Loucy (cell line): Measurements from ENCODE around the gene TMEM164.

Source experiments
- H2AFZ ChIP-seq: fragments of 200-600 bp; sonication (generic); 2 replicates; pipeline ENCODE4 v1.6.0; 2016; ENCODE audit warnings: antibody characterized with exemption, mild to moderate bottlenecking, low read length, moderate library complexity
- H3F3A ChIP-seq: fragments of 200-600 bp; 2 replicates; pipeline ENCODE4 v1.6.0; 2016; ENCODE audit warnings: antibody characterized with exemption, low read depth, mild to moderate bottlenecking
- H3K27me3 ChIP-seq: fragments of 200-600 bp; sonication (generic); 2 replicates; pipeline ENCODE4 v1.6.1; 2014; ENCODE audit warnings: low read length, mild to moderate bottlenecking; ENCODE audit not compliant: insufficient read depth, poor library complexity, severe bottlenecking
- H3K36me3 ChIP-seq: fragments of 200-600 bp; sonication (generic); 2 replicates; pipeline ENCODE4 v1.6.1; 2016; ENCODE audit warnings: low read length; ENCODE audit not compliant: insufficient read depth
- H3K4me1 ChIP-seq: fragments of 200-600 bp; sonication (generic); 2 replicates; pipeline ENCODE4 v1.5.1; 2014; ENCODE audit warnings: low read length, mild to moderate bottlenecking; ENCODE audit not compliant: insufficient read depth, poor library complexity, severe bottlenecking
- H3K4me2 ChIP-seq: fragments of 200-600 bp; sonication (generic); 2 replicates; pipeline ENCODE4 v1.6.0; 2014; ENCODE audit warnings: antibody characterized with exemption, low read length, low read depth, mild to moderate bottlenecking; ENCODE audit not compliant: poor library complexity, severe bottlenecking
- H3K4me3 ChIP-seq: fragments of 200-600 bp; sonication (generic); 2 replicates; pipeline ENCODE4 v1.5.1; 2014; ENCODE audit warnings: low read length, mild to moderate bottlenecking, mixed read lengths; ENCODE audit not compliant: poor library complexity, severe bottlenecking
- H3K79me2 ChIP-seq: fragments of 200-600 bp; sonication (generic); 2 replicates; pipeline ENCODE4 v1.6.1; 2014; ENCODE audit warnings: low read length; ENCODE audit not compliant: insufficient read depth
- H3K9ac ChIP-seq: fragments of 200-600 bp; sonication (generic); 2 replicates; pipeline ENCODE4 v1.6.0; 2014; ENCODE audit warnings: mild to moderate bottlenecking, low read depth, low read length, moderate library complexity; ENCODE audit not compliant: poor library complexity, severe bottlenecking
- H3K9me2 ChIP-seq: fragments of 200-600 bp; sonication (generic); replicated peaks from 2 replicates; pipeline ENCODE4 v1.6.1; 2016; ENCODE audit warnings: low read depth, low read length, mixed read lengths
- H3K9me3 ChIP-seq: fragments of 200-600 bp; sonication (generic); 2 replicates; pipeline ENCODE4 v1.6.1; 2014; ENCODE audit warnings: mild to moderate bottlenecking, antibody characterized with exemption, low read length, low read depth; ENCODE audit not compliant: insufficient read depth
- H4K20me1 ChIP-seq: fragments of 200-600 bp; sonication (generic); 2 replicates; pipeline ENCODE4 v1.6.0; 2014; ENCODE audit warnings: antibody characterized with exemption, low read length, mild to moderate bottlenecking; ENCODE audit not compliant: insufficient read depth, poor library complexity, severe bottlenecking
- EZH2phosphoT487 ChIP-seq: fragments of 200-600 bp; IDR thresholded peaks from 2 replicates; pipeline ENCODE4 v1.6.1; 2018; ENCODE audit warnings: antibody characterized with exemption, mild to moderate bottlenecking, moderate library complexity, borderline replicate concordance
- TF ChIP-seq, protein P1 (sequence below): fragments of 200-600 bp; sonication (generic); conservative IDR thresholded peaks from 2 replicates; pipeline ENCODE4 v1.5.1; 2014; ENCODE audit warnings: mild to moderate bottlenecking, antibody characterized with exemption, low read length

The TMEM164 gene

DNA sequence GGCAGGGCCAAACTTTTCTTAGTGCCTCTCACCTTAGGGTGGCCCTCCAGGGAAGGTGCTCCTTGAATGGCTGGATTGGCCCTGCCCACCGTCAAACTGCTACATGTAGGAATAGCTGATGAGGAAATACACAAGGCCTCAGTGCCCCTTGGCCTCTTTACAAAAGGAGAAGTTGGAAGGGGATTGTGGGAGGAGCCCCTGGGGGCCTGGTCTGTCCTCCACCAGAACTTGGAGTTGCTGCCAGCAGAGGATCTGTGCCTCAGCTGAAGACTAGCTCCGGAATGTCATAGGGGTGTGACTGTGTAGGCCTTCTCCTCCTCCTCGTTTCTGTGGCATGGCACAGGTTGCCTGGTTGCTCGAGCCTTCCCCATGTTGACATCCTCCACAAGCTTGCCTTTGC is 172.2 kb downstream of the TMEM164 start:
- H3K9me2 ChIP-seq, result no peaks in the 10 kb centered on the region
- H2AFZ ChIP-seq, result no peak overlapping the region
- no peaks in the 10 kb centered on the region for H3K4me1 ChIP-seq
- no peaks in the 10 kb centered on the region for H3K27me3 ChIP-seq
- H3K4me3 ChIP-seq, result no peak overlapping the region
- no peak overlapping the region for H3K9ac ChIP-seq
- H3K4me2 ChIP-seq, result no peak overlapping the region
- H3F3A ChIP-seq, result no peaks in the 10 kb centered on the region
- peaks cover 42% of the 10 kb centered on the region; the same call in 1 of the 2 replicates for H3K36me3 ChIP-seq
- TF ChIP-seq, protein P1, sequence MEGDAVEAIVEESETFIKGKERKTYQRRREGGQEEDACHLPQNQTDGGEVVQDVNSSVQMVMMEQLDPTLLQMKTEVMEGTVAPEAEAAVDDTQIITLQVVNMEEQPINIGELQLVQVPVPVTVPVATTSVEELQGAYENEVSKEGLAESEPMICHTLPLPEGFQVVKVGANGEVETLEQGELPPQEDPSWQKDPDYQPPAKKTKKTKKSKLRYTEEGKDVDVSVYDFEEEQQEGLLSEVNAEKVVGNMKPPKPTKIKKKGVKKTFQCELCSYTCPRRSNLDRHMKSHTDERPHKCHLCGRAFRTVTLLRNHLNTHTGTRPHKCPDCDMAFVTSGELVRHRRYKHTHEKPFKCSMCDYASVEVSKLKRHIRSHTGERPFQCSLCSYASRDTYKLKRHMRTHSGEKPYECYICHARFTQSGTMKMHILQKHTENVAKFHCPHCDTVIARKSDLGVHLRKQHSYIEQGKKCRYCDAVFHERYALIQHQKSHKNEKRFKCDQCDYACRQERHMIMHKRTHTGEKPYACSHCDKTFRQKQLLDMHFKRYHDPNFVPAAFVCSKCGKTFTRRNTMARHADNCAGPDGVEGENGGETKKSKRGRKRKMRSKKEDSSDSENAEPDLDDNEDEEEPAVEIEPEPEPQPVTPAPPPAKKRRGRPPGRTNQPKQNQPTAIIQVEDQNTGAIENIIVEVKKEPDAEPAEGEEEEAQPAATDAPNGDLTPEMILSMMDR, result no peak
- TF ChIP-seq EZH2phosphoT487, result no peak
- H3K9me3 ChIP-seq, result no peaks in the 10 kb centered on the region
- H3K79me2 ChIP-seq, result no peaks in the 10 kb centered on the region
- no peaks in the 10 kb centered on the region for H4K20me1 ChIP-seq

DNA sequence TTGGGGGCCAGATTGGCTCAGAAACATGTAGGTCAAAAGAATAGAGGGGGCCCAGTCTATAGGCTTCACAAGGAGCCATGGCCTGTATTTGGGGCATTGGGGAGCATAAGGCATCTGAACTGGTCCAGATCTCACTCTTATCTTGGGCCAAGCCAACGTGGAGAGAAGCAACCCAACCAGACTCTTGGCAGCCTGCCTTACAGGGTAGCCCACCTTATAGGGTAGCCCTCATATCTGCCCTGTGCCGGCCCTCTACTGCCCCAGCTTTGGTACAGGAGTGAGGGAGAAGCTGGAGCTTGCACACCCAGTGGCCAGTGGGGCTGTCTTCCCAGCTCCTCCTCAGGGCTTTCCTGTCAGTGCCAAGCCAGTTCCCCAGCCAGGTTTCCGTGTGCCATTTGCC is 172.8 kb downstream of the TMEM164 start:
- Histone ChIP-seq H3K27me3 (no peaks in the 10 kb centered on the region), H3F3A (no peaks in the 10 kb centered on the region), H3K79me2 (no peaks in the 10 kb centered on the region), H3K4me3 (no peak overlapping the region), H4K20me1 (no peaks in the 10 kb centered on the region), H3K4me2 (no peak overlapping the region), H3K9me2 (no peaks in the 10 kb centered on the region), H3K9ac (no peak overlapping the region), H2AFZ (no peak overlapping the region), H3K4me1 (no peaks in the 10 kb centered on the region), H3K9me3 (no peaks in the 10 kb centered on the region), H3K36me3 (peaks cover 42% of the 10 kb centered on the region; the same call in 1 of the 2 replicates)
- TF ChIP-seq, protein P1, result no peak
- TF ChIP-seq EZH2phosphoT487, result no peak

DNA sequence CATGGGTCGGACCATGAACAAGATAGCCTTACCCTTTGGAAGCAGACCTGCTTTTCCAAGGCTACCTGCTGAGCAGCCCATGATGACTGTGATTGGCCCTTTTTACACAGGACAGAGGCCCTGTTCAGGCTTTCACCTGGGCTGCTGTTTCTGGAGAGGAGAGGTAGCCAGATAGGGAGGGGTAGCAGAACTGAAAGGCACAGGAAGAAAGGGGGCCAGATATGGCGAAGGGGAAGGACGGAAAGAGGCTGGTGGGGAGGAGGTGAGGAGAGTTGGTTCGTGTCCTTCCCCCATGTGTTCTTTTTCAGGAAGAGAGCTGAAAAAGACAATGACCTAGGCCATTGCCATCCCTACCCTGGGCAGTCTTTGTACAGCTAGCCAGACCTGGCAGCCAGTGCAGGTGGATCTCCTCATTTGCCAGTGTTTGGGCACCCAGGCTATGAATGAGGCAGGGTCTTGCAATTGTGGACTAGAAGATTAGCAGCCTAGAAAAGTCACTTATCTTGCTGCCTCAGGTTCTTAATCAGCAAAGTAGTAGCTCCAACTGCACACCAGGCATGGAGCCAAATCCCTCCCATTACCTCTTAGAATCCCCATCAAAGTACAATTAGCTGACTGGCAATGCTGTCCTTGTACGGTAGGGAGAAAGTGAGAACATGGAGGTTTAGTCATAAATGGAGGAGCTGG is 175.4 kb downstream of the TMEM164 start:
- Histone ChIP-seq H3F3A (no peaks in the 10 kb centered on the region), H3K9ac (no peak overlapping the region), H3K4me3 (no peak overlapping the region), H4K20me1 (no peaks in the 10 kb centered on the region), H3K9me3 (no peaks in the 10 kb centered on the region), H3K4me1 (no peaks in the 10 kb centered on the region), H3K36me3 (peaks cover 19% of the 10 kb centered on the region; the same call in 1 of the 2 replicates), H2AFZ (no peak overlapping the region), H3K4me2 (no peak overlapping the region), H3K9me2 (no peaks in the 10 kb centered on the region), H3K27me3 (no peaks in the 10 kb centered on the region), H3K79me2 (no peaks in the 10 kb centered on the region)
- no peak for TF ChIP-seq EZH2phosphoT487
- TF ChIP-seq, protein P1, result no peak
